ENCODE measurements around the gene DLG2.
"Not testable (repeated sequence)": the region's sequence is repeated elsewhere in the genome, so short reads cannot be mapped to it uniquely, and the experiment has no call there.

DLG2 gene

DNA sequence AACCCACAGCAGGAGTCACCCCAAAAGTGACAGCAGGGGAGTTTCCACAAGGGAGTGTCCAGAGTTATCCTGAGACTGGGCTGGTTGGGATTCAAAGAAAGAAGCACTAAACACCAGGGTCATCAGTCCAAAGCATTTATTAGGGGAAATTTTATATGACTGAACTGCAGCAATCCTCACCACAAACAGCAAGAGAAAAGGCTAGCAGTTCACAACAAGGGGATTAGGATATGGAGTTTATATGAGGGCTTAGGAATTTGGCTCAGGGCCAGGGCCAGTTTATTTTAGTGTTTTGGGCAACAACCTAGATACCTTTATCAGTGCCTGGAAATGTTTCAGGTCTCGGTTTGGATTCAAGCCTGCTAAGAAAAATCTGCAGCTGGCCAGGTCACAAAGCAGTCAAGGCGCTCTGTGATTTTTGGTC is 16.1 kb upstream of the DLG2 start:
- DNase-seq (ENCODE audit: low read depth in 4 of 4, low spot score in 1 of 4) = no peak

GRCh38 chr11:85634747-85635146 is 7.6 kb upstream of the DLG2 start:
- DNase-seq (ENCODE audit: low read depth in 4 of 4, low spot score in 1 of 4) = no peak

GRCh38 chr11:85628771-85629341 is 1.7 kb upstream of the DLG2 start:
- peak in 1 of 4 experiments; percentile 3 for DNase-seq (ENCODE audit: low read depth in 4 of 4, low spot score in 1 of 4)

- DNase-seq (ENCODE audit: low read depth in 4 of 4, low spot score in 1 of 4) = peak; percentile 87 to 97 (median 92)
These were observed 1.0 kb upstream of the DLG2 start, which contains the start of gene TMEM126B for GRCh38 chr11:85627998-85628770. TSS of gene TMEM126B (plus strand) at chr11:85628593. CDS start at chr11:85628608, 15 bp downstream.

- DNase-seq (ENCODE audit: low read depth in 4 of 4, low spot score in 1 of 4) = no peak
These were observed 648 bp downstream of the DLG2 start for GRCh38 chr11:85626496-85626895.

GRCh38 chr11:85620256-85620655 is 6.9 kb downstream of the DLG2 start:
- no peak for DNase-seq (ENCODE audit: low read depth in 4 of 4, low spot score in 1 of 4)

- DNase-seq (ENCODE audit: low read depth in 4 of 4, low spot score in 1 of 4) = no peak
These were observed 7.6 kb downstream of the DLG2 start for GRCh38 chr11:85619499-85619898.

DNA sequence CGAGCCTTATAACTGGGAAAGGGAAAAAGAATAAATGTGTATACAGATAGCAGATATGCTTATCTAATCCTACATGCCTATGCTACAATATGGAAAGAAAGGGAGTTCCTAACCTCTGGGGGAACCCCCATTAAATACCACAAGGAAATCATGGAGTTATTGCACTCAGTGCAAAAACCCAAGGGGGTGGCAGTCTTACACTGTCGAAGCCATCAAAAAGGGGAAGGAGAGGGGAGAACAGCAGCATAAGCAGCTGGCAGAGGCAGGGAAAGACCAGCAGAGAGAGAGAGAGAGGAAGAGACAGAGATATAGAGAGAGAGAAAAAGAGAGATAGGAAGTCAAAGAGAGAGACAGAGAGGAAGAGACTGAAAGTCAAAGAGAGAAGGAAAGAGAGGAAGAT is 15.5 kb downstream of the DLG2 start:
- not testable (repeated sequence) for DNase-seq (ENCODE audit: low read depth in 4 of 4, low spot score in 1 of 4)

- DNase-seq (ENCODE audit: low read depth in 4 of 4, low spot score in 1 of 4) = not testable (repeated sequence)
These were observed 17.9 kb downstream of the DLG2 start for GRCh38 chr11:85609286-85609685.

- not testable (repeated sequence) for DNase-seq (ENCODE audit: low read depth in 4 of 4, low spot score in 1 of 4)
These were observed 18.5 kb downstream of the DLG2 start for GRCh38 chr11:85608621-85609020.

DNA sequence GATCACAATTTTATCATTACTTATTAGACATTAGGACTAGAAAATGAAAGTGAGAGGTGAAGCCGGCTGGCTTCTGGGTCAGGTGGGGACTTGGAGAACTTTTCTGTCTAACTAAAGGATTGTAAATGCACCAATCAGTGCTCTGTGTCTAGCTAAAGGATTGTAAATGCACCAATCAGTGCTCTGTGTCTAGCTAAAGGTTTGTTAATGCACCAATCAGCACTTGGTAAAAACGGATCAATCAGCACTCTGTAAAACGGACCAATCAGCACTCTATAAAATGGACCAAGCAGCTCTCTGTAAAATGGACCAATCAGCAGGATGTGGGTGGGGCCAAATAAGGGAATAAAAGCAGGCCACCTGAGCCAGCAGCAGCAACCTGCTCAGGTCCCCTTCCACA is 20.9 kb downstream of the DLG2 start:
- DNase-seq (ENCODE audit: low read depth in 4 of 4, low spot score in 1 of 4) = not testable (repeated sequence)

GRCh38 chr11:85603220-85603619 is 23.9 kb downstream of the DLG2 start:
- no peak for DNase-seq (ENCODE audit: low read depth in 4 of 4, low spot score in 1 of 4)

DNA sequence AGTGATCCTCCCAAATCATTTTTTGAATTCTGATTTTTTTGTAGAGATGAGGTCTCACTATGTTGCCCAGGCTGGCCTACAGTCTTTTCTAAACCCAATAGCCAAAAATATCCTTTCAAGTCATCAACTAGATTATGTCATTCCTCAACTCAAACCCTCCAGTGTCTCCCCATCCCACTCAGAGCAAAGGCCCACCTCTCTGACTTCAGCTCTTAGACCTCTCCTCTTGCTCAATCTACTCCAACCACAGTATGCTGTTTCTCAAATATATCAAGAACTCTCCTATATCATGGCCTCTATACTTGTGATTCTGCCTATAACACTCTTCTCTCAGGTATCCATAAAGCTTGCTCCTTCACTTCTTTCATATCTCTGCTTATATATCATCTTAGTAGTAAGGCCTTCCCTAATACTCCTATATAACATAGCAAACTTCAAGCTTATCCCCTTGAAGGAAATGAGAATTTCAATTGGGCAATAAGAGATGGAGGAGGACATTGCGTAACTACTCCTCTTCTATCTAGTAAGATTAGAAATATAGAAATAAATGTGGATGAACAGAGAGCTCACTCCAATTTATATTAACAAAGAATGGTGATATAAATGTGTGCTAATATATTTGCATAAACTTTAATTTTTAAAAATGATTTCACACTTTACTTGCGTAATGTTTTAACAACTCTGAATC is 24.5 kb downstream of the DLG2 start:
- DNase-seq (ENCODE audit: low read depth in 4 of 4, low spot score in 1 of 4) = no peak

GRCh38 chr11:85599083-85599482 is 28.1 kb downstream of the DLG2 start:
- DNase-seq (ENCODE audit: low read depth in 4 of 4, low spot score in 1 of 4) = no peak

DNA sequence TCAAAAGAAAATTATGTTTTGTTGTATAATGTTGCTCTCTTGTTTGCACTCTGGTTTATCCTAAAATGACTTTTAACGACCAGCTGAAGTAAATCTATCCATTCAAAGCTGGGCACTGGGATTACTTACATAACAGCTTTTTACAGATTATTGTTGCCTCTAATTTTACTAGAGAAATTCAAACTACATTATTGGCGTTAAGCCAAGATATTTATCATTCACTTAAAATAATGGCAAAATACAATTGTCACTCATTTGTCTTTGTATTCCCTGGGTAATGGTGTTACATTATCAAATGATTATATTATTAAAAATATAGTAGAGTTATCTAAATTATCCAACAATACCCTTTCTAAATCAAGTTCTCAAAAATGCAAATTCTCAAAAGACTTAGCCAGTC is 30.3 kb downstream of the DLG2 start:
- no peak for DNase-seq (ENCODE audit: low read depth in 4 of 4, low spot score in 1 of 4)

DNA sequence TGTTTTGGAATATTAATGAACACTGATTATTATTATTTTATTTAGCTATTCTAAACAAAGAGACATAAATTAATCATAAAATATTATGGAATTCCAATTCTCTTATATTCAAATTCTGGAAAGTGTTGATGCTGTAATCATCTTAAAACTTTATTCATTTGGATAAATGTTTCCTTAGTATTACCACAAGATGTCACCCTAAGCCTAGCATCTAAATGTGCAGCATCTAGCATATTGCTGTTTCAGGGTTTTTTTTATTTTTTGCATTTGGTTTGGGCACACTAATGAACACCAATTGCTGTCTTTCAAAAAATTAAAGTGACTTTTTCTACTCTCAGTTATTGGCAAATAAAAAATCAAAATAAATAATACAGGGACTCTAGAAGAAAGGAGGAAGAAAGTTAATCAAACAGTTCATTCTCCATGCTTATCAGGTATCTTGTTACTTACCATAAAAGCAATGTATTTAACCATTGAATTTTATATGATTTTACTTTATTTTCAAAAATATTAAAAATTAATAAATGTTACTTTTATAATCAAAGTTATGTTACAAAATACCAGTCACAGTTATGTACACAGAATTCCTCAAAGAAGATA is 31.8 kb downstream of the DLG2 start:
- no peak for DNase-seq (ENCODE audit: low read depth in 4 of 4, low spot score in 1 of 4)

DNA sequence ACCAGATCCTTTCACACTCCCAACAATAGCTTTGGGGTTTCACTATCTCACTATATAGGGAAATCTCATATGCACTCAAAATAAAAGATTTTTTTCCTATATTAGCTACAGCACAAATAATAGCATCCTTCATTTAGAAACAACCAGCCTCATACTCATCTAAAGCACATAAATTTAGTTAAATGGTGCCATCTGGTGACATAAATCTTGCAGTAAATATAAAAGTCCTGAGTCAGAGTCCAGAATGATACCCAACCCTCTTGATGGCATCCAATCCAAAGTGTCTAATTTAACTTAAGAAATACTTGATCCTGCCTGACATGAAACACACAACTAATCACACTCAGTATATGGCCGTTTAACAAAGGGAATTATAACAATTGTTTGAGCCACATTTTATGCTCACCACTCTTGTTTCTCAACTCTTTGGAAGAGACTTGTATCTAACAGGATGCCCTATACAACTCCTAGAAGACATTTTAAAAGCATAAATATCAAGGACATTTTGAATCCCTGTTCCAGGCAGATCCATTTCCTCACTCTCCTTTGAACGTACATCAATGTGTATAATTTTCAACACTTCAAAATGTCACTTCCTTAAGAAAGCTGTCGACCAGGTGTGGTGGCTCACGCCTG is 36.2 kb downstream of the DLG2 start:
- DNase-seq (ENCODE audit: low read depth in 4 of 4, low spot score in 1 of 4) = no peak

GRCh38 chr11:85589373-85589772 is 37.8 kb downstream of the DLG2 start:
- no peak for DNase-seq (ENCODE audit: low read depth in 4 of 4, low spot score in 1 of 4)

DNA sequence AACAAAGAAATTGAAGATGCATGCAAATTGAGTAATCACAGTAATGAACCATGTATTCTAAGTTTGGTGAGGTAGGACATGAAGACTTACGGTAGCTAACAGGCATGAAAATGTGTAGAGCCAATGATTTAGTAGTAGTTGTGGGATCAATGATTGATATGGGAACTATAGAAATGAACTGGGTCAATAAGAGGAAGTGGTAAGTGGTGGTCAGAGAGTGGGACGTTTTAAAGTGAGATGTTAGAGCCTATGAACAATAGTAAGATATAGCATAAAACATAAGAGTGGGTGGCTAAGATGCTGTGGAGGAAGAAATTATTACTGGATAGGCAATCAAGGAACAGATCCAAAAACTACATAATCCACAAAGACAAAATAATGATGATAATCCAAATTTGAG is 45.0 kb downstream of the DLG2 start:
- no peak for DNase-seq (ENCODE audit: low read depth in 4 of 4, low spot score in 1 of 4)

- no peak for DNase-seq (ENCODE audit: low read depth in 4 of 4, low spot score in 1 of 4)
These were observed 51.8 kb downstream of the DLG2 start for GRCh38 chr11:85575388-85575787.

DNA sequence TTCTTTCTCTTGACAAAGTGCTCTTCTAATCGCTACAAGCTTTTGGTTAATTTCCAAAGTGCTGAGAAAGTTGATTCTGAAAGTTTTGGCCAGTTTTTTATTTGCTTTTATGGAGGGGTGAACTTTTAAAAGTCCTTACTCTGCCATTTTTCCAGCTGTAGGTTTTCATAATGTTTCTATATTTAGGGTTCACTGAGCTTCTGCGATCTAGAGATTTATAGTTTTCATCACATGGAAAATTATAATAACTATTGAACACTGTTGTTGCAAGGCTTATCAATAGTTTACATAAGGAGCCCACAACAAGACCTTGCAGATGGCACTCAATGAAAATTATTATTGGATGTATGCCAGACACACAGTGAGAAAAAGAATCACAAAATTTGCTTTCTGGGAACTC is 55.1 kb downstream of the DLG2 start:
- no peak for DNase-seq (ENCODE audit: low read depth in 4 of 4, low spot score in 1 of 4)

All from stimulated activated CD4-positive, alpha-beta T cell treated with anti-CD3 and anti-CD28 coated beads, Interleukin-1b, Interleukin-23, amount 100 ng/mL, for 24 hours (primary cell).